Esophagus (tissue), 2 donors: ENCODE results near the gene SFTPD. TPM values are rescaled to one million over a fixed set of nuclear protein-coding genes. Genes with fewer than 3 reads are reported as not detected.
"Not testable (repeated sequence)": the region's sequence is repeated elsewhere in the genome, so short reads cannot be mapped to it uniquely, and the experiment has no call there.

Experiments used
- H3K27ac ChIP-seq, 2 donors: one replicate each; pipeline ENCODE4 v1.5.1; 2013; ENCODE audit warnings: low read depth in 2 of 2, mild to moderate bottlenecking in 2 of 2, inconsistent platforms in 1 of 2, low read length in 1 of 2, moderate library complexity in 1 of 2
- H3K27me3 ChIP-seq, 2 donors: one replicate each; pipeline ENCODE4 v1.6.1; 2013; ENCODE audit warnings: low read length in 2 of 2, control low read depth in 1 of 2, mild to moderate bottlenecking in 1 of 2; ENCODE audit not compliant: insufficient read depth in 2 of 2, control insufficient read depth in 1 of 2
- H3K36me3 ChIP-seq, 2 donors: one replicate each; pipeline ENCODE4 v1.6.1; 2013; ENCODE audit warnings: low read length in 1 of 2; ENCODE audit not compliant: control insufficient read depth in 2 of 2, insufficient read depth in 2 of 2
- H3K4me1 ChIP-seq, 2 donors: one replicate each; pipeline ENCODE4 v1.6.1; 2013; ENCODE audit warnings: low read length in 1 of 2; ENCODE audit not compliant: control insufficient read depth in 2 of 2, insufficient read depth in 2 of 2
- H3K4me3 ChIP-seq, 2 donors: one replicate each; pipeline ENCODE4 v1.5.1; 2013; ENCODE audit warnings: low read length in 2 of 2, mild to moderate bottlenecking in 2 of 2, low read depth in 1 of 2, moderate library complexity in 1 of 2
- H3K9me3 ChIP-seq, 2 donors: one replicate each; pipeline ENCODE4 v1.6.1; 2013; ENCODE audit warnings: mild to moderate bottlenecking in 2 of 2, low read depth in 1 of 2, low read length in 1 of 2, moderate library complexity in 1 of 2; ENCODE audit not compliant: control insufficient read depth in 2 of 2, insufficient read depth in 1 of 2
- WGBS, 2 donors: extraction: QIAGEN DNeasy Blood & Tissue Kit; methylation state at CpG; one replicate each; pipeline ENCODE4 v1.1.7; 2013; 5-methylcytosine and 5-hydroxymethylcytosine counted together
- polyA plus RNA-seq, 2 donors: library from polyadenylated mRNA; stranded (reverse); fragments of 200-250 nt; gene quantifications; one replicate each; pipeline ENCODE4 v1.2.3, GENCODE V29; 2013
- donor health status: healthy with polysubstance abuse.
- donor health status: Bipolar disorder and iron deficiency.

Gene SFTPD
- polyA plus RNA-seq, 2 donors = 0.79 to 1.3 TPM

DNA sequence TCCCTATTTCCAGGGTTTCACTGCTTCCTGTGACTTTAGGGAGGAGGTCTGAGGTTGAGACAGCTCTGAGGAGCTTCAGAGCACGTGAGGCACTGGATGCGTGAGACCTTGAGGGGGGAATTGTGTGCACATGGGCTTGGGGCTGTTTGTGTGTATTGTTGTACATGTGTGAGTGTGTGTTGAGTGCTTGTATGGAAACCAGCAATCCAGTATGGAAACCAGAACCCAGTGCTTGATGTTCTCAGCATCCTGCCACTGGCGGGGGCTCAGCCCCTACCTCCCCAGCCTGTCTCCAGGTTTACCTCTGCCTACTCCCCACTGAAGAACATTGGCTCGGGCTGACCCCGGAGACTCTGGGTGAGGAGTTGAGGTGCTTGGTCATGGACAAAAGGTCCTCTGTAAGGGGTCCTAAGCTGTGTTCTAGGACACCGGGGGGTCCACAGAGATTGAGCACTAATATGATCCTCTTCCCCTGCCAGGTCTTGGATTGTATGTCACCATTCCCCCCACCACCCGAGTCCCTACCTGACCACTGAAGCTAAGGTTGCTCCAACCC lies 20.8 kb downstream of the SFTPD start:
- WGBS, 2 donors = 83 to 92% methylated on average over 7 of the region's 7 CpGs
- Histone ChIP-seq H3K4me3 (no peak overlapping the region), H3K4me1 (peaks cover 0 to 2% of the 10 kb centered on the region in 2 donors), H3K27me3 (no peaks in the 10 kb centered on the region), H3K36me3 (no peaks in the 10 kb centered on the region), H3K27ac (no peak overlapping the region), H3K9me3 (no peaks in the 10 kb centered on the region)

DNA sequence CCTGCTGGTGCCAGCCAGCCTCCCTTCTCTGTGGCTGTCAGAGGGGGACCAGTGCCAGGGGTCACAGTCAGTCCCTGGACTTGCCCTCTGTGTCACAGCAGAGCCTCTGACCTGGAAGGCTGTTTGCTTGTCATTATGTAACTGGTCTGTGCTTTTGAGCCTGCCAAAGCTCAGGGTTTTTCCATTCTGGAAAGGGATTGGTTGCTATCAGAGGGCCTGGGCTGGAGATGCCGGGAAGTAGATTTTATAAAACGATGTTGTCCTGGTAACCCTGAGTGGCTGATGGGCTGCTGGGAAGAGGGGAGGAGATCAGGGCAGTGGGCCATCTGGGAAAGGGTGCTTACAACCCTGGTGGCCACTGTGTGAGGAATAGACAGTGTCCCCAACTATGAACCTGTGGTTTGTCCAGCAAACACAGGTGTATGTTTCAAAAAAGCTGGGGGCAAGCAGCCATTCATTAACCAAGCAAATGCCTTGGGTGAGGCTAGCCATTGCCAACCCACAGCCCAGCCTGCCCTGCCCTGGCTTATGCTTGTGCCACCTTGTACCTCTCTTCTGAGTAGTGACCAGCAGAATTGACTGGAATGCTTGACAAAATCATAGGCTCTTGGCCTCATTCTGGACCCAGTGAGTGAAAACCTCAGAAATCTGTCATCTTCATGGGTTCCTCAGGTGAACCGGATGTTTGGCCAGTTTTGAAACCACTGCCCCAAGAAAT lies 21.6 kb downstream of the SFTPD start:
- WGBS, 2 donors = 71 to 83% methylated on average over 3 of the region's 3 CpGs
- no peak overlapping the region for H3K4me3 ChIP-seq
- H3K27ac ChIP-seq = no peak overlapping the region
- no peaks in the 10 kb centered on the region for H3K9me3 ChIP-seq
- no peaks in the 10 kb centered on the region for H3K36me3 ChIP-seq
- H3K4me1 ChIP-seq = peaks cover 0 to 2% of the 10 kb centered on the region in 2 donors
- no peaks in the 10 kb centered on the region for H3K27me3 ChIP-seq

- no peaks in the 10 kb centered on the region for H3K36me3 ChIP-seq
- H3K27ac ChIP-seq = no peak overlapping the region
- H3K27me3 ChIP-seq = peaks cover 0 to 2% of the 10 kb centered on the region in 2 donors
- WGBS, 2 donors = 83 to 88% methylated on average over 7 of the region's 7 CpGs
- no peak overlapping the region for H3K4me3 ChIP-seq
- peaks cover 0 to 2% of the 10 kb centered on the region in 2 donors for H3K4me1 ChIP-seq
- H3K9me3 ChIP-seq = no peaks in the 10 kb centered on the region
Observed at GRCh38 chr10:79926037-79926436, 22.9 kb downstream of the SFTPD start.

GRCh38 chr10:79925614-79926013 lies 23.3 kb downstream of the SFTPD start:
- WGBS, 2 donors = 57 to 58% methylated on average over 3 of the region's 3 CpGs
- H3K4me3 ChIP-seq = no peak overlapping the region
- no peaks in the 10 kb centered on the region for H3K9me3 ChIP-seq
- peaks cover 0 to 2% of the 10 kb centered on the region in 2 donors for H3K4me1 ChIP-seq
- no peak overlapping the region for H3K27ac ChIP-seq
- peaks cover 0 to 2% of the 10 kb centered on the region in 2 donors for H3K27me3 ChIP-seq
- H3K36me3 ChIP-seq = no peaks in the 10 kb centered on the region

GRCh38 chr10:79923669-79924068 lies 25.2 kb downstream of the SFTPD start:
- H3K27ac ChIP-seq = no peak overlapping the region
- H3K4me3 ChIP-seq = no peak overlapping the region
- H3K9me3 ChIP-seq = no peaks in the 10 kb centered on the region
- no peaks in the 10 kb centered on the region for H3K36me3 ChIP-seq
- H3K4me1 ChIP-seq = no peaks in the 10 kb centered on the region
- peaks cover 0 to 2% of the 10 kb centered on the region in 2 donors for H3K27me3 ChIP-seq
- 93% methylated on average over 8 of the region's 8 CpGs for WGBS, 2 donors

DNA sequence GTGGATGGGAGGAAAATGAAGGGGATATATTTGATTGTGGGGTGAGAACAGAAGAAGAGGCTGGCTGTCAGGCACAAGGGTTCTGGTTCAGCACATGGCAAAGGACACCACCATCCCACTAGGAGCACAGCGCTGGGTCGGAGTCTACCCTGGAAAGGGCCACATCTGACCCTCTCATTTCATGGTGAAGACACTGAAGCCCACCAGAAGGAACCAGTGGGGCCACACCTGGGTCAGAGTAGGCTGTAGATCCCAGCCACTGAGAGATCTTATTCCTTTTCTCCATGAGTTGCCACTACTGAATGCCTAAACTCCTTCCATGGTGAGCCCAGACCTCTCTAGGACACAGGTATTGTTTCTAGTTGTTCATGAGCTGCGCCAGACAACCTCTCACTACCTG lies 25.8 kb downstream of the SFTPD start:
- H3K9me3 ChIP-seq = no peaks in the 10 kb centered on the region
- WGBS, 2 donors = 81 to 94% methylated on average over 3 of the region's 3 CpGs
- peaks cover 0 to 2% of the 10 kb centered on the region in 2 donors for H3K27me3 ChIP-seq
- no peaks in the 10 kb centered on the region for H3K4me1 ChIP-seq
- no peaks in the 10 kb centered on the region for H3K36me3 ChIP-seq
- H3K27ac ChIP-seq = no peak overlapping the region
- no peak overlapping the region for H3K4me3 ChIP-seq

DNA sequence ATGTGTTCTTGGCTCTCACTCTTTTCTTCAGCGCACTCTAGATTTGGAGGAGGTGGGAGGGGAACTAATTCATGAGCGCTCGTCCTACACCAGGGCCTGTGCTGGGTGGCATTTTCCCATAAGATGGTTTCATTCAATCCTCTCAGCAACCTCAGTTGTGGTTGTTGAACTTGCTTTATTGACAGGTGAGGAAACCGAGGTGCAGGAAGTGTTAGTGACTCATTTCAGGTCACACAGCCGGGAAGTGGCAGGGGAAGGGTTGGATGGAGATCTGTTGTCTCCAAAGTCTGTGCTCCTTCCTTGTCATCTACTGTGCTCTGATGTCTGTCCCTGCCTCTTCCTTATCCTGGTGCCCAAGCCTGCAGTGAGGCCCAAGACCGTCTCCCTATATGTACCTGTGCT lies 26.9 kb downstream of the SFTPD start:
- not testable (repeated sequence) for H3K27me3 ChIP-seq, H3K9me3 ChIP-seq, H3K4me1 ChIP-seq, H3K27ac ChIP-seq, H3K36me3 ChIP-seq, H3K4me3 ChIP-seq
- WGBS, 2 donors = 81 to 85% methylated on average over 6 of the region's 6 CpGs

- H3K4me1 ChIP-seq, H3K9me3 ChIP-seq, H3K36me3 ChIP-seq, H3K27me3 ChIP-seq, H3K27ac ChIP-seq, H3K4me3 ChIP-seq: not testable (repeated sequence)
- WGBS, 2 donors = 78 to 91% methylated on average over 2 of the region's 2 CpGs
Observed at GRCh38 chr10:79915838-79916237, 33.1 kb downstream of the SFTPD start.

DNA sequence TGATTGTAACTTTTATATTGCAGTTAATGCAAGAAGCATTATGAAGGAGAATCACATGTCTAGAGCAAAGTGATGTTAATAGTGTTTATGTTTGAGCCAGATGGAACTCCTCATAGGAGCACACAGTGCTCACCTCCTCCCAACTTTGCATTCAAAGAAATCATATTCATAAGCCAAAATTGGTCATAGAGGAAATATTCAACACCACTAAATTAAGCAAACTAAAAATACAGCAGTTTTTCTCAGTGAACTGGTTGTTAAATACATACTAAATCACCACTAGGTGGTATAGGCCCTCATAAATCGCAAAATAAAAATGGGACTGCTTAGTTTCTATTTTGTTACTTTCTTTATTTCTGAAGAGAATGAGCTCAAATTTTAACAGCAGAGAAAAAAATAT lies 34.4 kb downstream of the SFTPD start:
- H3K9me3 ChIP-seq, H3K4me3 ChIP-seq, H3K27me3 ChIP-seq, H3K4me1 ChIP-seq, H3K27ac ChIP-seq, H3K36me3 ChIP-seq: not testable (repeated sequence)
- 71 to 75% methylated on average over 1 of the region's 1 CpG for WGBS, 2 donors

GRCh38 chr10:79910836-79911235 lies 38.1 kb downstream of the SFTPD start:
- Histone ChIP-seq H3K27ac (no peak overlapping the region), H3K27me3 (no peaks in the 10 kb centered on the region), H3K4me1 (no peaks in the 10 kb centered on the region), H3K4me3 (no peak overlapping the region), H3K9me3 (no peaks in the 10 kb centered on the region), H3K36me3 (no peaks in the 10 kb centered on the region)
- WGBS, 2 donors = 76 to 77% methylated on average over 2 of the region's 2 CpGs
